22Rv1 (cell line): ENCODE results near the gene TCF12.
"Not testable (repeated sequence)": the region's sequence is repeated elsewhere in the genome, so short reads cannot be mapped to it uniquely, and the experiment has no call there.

Experiments
- H3K27ac ChIP-seq: fragments of 450-650 bp; 2 replicates; pipeline ENCODE4 v1.5.1; 2017
- ZFX ChIP-seq: fragments of 450-650 bp; IDR thresholded peaks from 2 replicates; pipeline ENCODE4 v1.6.1; 2017; ENCODE audit warnings: antibody characterized with exemption, borderline replicate concordance
- TF ChIP-seq, protein P1 (sequence below): fragments of 450-650 bp; IDR thresholded peaks from 2 replicates; pipeline ENCODE4 v1.5.1; 2017; ENCODE audit warnings: mild to moderate bottlenecking

The TCF12 gene

DNA sequence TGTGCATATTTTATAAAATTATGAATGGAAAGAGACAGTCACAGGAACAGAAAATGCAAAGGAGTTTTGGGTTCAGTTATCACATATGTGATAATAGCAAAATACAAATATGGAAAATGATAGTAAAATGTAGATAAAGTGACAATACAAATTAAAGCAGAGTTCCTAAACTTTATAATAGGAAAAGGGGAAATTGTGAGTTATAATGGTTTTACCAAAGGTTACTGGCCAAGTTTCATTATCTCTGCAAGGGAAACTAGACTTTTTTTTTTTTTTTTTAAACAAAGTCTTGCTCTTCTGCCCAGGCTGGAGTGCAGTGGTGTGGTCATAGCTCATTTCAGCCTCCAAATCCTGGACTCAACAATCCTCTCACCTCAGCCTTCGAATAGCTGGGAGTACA lies 229.2 kb downstream of the TCF12 start:
- H3K27ac ChIP-seq: no peak overlapping the region
- TF ChIP-seq ZFX: no peak
- TF ChIP-seq, protein P1, sequence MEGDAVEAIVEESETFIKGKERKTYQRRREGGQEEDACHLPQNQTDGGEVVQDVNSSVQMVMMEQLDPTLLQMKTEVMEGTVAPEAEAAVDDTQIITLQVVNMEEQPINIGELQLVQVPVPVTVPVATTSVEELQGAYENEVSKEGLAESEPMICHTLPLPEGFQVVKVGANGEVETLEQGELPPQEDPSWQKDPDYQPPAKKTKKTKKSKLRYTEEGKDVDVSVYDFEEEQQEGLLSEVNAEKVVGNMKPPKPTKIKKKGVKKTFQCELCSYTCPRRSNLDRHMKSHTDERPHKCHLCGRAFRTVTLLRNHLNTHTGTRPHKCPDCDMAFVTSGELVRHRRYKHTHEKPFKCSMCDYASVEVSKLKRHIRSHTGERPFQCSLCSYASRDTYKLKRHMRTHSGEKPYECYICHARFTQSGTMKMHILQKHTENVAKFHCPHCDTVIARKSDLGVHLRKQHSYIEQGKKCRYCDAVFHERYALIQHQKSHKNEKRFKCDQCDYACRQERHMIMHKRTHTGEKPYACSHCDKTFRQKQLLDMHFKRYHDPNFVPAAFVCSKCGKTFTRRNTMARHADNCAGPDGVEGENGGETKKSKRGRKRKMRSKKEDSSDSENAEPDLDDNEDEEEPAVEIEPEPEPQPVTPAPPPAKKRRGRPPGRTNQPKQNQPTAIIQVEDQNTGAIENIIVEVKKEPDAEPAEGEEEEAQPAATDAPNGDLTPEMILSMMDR: no peak

DNA sequence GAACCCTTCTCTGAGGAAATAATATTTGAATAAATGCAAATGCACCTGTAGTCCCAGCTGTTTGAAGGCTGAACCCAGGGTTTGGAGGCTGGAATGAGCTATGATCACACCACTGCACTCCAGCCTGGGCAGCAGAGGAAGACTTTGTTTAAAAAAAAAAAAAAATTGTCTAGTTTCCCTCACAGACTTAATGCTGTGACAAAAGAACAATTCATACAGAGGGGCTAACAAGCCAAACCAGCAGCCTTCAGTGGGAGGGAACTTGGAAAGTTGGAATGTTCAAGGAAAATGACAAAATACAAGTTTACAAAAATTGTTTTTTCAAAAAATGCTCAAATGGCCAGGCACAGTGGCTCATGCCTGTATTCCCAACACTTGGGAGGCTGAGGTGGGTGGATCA lies 229.8 kb downstream of the TCF12 start:
- no peak overlapping the region for H3K27ac ChIP-seq
- TF ChIP-seq ZFX: no peak
- TF ChIP-seq, protein P1: no peak

DNA sequence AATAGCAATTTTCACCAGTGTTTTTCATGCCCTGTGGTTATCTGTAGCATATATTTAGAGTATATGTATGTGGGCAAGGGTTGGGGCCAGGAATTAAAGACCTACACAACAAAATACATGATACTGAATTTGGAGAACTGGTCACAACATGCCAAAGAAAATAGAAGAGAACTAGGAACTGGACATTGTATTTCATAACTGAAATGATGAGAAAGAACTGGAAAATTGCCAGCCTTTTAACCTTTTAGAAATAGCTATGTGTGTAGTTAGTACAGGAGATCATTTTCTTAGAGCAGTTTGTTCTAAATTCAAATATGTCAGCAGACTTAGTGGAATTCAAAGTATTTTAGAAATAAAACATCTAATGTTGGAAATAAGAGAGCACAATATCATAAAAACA lies 230.8 kb downstream of the TCF12 start:
- H3K27ac ChIP-seq: no peak overlapping the region
- no peak for TF ChIP-seq ZFX
- TF ChIP-seq, protein P1: no peak

DNA sequence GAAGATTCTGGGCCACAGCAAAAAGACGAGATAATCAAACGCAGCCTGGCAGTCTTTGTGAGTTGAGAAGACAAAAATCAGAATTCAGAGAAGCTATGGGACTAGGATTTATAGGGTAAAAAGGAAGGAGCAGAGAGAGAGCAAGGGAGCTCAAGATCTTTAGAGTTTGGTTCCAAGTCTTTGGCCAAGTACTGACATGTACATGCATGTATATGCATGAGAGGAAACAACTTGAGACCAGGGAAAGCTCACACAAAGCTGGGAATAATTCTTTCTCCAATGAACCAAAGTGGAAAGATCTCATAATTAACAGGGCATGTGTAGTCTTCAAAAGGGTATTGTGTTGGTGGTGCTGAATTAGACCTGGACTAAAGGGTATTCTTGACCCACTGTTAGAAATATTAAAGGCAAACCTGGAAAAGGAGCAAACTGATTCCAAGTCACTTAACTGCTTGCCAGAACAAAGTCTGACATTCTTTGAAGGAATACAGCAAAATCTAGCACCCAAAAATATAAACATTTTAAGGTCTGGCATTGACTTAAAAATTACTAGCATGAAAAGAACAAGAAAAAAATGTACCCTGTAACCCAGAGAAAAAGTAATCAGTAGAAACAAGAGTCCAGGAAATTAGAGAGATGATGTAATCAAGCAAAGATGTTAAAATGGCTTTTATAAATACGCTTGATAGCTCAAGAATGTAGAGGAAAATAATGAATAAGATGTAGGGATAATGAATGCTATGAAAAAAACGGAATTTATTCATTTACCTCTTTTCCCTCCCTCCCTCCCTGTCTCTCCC lies 231.8 kb downstream of the TCF12 start:
- H3K27ac ChIP-seq: no peak overlapping the region
- TF ChIP-seq, protein P1: no peak
- no peak for TF ChIP-seq ZFX

DNA sequence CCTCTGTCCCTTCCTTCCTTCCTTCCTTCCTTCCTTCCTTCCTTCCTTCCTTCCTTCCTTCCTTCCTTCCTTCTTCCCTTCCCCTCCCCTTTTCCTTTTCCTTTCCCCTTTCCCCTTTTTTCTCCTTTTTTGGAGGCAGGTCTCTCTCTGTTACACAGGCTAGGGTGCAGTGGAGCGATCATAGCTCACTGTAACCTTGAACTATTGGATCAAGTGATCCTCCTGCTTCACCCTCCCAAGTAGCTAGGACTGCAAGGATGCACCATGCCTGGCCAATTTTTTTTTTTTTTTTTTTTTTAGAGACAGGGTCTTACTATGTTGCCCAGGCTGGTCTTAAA lies 232.4 kb downstream of the TCF12 start:
- H3K27ac ChIP-seq: not testable (repeated sequence)

DNA sequence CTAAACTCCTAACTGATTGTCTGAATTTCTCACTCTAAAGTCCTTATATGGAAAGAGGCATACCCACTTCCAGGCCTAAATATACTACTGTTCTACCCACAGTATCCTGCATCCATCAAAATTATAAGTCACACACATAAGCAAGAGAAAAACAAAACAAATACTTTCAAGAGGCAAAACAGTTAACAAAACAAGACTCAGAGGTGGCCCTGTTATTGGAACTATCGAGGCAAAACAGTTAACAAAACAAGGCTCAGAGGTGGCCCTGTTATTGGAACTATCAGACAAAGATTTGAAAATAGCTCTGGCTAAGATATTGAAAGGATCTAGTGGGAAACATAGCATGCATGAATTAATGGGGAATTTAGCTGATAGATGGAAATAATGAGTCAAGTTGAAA lies 233.7 kb downstream of the TCF12 start:
- H3K27ac ChIP-seq: no peak overlapping the region
- no peak for TF ChIP-seq ZFX
- TF ChIP-seq, protein P1: no peak

DNA sequence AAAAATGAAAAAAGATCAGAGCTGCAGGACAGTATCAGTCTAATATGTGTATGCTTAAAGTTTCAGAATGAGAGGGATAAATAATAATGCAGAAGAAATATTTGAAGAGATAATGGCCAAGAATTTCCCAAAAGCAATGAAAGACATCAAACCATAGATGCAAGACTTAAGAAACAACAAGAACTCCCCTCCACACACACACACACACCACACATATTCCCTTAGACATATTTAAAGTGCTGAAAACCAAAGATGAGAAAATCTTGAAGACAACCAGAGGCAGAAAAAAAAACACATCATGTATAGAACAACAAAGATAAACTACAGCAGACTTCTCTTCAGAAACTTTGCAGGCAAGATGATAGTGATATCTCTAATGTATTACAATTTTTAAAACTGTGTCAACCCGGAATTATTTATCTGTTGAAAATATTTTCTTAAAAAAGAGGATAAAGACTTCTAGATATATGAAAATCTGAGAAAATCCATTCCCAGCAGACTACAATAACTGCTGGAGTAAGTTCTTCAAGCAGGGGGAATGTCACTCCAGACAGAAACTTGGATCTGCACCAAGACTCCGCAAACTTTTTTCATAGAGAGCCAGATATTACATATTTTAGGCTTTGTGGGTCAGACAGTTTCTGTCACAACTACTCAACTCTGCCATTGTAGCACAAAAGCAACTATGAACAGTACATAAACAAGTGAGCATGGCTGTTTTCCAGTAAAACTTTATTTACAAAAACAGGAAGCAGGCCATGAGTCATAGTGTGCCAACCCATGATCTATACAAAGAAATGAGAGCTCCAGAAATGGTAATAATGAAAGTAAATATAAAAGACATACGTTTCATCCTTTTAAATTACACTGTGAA lies 234.5 kb downstream of the TCF12 start:
- TF ChIP-seq, protein P1: no peak
- no peak for TF ChIP-seq ZFX
- H3K27ac ChIP-seq: no peak overlapping the region
